NCI-H1048 (cell line): ENCODE measurements around the gene CLEC11A.

ENCODE experiments used
- DNase-seq: peaks from one replicate; lab custom pipeline; 2025; lab: John Stamatoyannopoulos, UW

CLEC11A gene

DNA sequence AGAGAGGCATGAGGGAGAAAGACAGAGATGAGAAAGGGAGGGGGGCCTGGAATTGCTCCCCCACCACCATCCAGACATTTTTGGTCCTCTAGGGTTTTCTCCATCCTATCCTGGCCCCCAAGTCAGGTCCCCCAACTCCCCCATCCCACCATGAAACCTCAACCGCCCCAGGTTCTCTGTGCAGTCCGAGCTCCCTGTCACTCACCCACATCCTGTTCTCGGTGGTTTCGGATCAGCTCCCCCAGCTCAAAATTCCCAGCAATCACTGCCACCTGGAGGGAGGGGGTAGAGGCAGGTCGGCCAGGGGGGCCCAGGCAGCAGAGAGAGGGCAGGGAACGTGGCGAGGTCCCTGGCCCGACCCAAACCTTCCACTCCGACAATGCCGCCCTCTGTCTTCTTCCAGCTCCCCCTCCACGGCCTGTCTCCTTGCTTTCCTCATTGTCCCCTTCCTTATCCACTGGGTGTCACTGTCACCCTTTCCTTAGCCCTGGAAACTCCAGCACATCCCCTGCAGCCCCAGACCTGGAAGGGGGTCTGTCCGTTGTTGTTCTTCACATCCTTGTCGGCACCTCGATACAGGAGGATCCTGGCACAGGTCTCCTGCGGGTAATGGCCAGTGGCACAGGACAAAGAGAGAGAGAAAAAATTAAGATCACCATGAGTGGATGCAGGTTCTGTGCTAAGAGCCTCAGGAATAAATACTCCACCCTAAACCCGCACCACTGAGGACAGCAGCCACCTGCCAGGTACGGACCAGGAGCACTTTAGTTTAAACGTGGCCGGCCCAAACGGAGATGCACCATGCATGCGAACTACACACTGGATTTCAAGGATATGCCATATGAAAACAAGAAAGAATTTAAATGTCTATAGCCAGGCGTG lies 19.0 kb upstream of the CLEC11A start:
- DNase-seq: no peak

DNA sequence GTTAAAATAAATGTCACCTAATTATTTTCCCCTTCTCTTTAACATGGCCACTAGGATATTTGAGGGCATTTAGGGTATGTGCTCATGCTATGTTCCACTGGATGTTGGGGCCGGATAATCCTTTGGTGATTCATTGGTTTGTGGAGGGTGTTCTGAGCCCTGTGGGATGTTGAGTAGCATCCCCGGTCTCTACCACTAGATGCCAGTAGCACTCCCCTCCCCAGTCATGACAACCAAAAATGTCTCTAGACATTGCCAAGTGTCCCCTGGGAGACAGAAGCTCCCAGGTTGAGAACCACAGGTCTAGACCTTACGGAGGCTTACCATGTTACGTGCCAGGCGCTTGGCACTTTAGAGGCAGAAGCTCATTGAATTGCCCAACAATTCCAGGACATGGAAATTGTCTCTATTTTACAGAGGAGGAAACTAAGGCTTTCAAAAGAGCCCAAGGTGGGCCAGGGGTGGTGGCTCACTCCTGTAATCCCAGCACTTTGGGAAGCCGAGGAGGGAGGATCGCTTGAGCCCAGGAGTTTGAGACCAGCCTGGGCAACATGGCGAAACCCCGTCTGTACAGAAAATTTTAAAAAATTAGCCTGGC lies 17.6 kb upstream of the CLEC11A start:
- DNase-seq: no peak

DNA sequence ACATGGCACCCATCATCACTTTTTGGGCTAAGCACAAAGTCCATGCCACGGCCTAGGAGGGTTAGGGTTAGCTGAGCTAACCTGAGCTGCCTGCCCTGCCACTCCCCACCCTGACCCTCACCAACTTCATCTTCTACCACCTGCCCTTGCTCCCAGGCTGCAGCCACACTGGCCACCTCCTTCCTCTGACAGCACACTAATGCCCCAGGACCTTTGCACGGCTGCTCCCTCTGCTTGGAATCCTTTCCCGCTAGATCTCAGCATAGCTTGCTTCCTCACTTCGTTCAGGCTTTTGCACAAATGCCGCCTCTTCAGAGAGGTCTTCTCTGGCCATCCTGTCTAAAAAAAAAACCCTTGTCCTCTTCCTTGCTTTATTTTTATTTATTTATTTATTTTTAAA lies 16.8 kb upstream of the CLEC11A start:
- DNase-seq: no peak

DNA sequence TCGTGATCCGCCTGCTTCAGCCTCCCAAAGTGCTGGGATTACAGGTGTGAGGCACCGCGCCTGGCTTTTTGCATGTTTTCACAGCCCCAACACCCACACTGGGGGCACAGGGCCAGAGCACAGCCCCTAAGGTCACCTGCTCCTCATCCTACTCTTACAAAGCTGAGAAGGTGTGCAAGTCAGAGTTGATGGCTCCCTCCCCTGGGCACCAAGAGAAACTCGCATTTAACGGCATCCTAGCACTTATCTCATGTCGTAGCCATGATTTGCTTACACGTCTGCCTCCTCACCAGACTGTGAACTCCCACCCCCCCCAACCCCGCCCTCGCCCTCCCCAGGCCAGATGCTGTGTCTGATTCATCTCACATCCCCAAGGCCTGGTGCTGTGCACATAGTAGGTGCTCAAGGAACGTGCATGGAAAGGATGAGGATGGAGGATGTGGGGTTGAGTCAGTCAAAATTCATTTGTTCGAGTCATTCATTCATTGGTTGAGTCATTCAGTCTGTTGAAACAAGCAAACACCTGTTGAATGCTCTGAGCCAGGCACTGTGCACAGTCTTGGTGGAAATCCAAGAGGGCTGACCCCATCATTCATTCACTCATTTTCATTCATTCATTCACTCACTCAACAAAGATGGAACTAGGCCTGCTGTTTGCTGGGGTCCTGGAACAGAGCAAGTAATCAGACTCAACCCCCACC lies 14.8 kb upstream of the CLEC11A start:
- DNase-seq: no peak

DNA sequence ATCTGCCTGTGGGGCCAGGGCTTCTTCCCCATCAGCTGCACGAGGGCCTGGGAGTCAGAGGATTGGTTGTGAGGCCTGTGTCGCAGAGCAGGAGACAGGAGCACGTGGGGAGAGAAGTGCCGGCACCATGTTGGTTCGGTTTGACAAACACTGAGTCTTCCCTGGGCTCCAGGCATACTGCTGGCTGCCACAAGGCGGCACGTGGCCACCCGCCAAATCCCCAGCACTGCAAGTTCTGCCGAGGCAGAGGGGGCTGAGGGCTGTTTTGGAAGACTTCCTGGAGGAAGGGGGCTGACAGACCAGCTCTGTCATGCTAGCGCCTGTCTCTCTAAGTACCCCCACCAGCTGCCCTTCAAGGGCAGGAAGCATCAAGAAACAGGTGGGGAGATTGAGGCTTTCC lies 13.1 kb upstream of the CLEC11A start:
- DNase-seq: no peak

DNA sequence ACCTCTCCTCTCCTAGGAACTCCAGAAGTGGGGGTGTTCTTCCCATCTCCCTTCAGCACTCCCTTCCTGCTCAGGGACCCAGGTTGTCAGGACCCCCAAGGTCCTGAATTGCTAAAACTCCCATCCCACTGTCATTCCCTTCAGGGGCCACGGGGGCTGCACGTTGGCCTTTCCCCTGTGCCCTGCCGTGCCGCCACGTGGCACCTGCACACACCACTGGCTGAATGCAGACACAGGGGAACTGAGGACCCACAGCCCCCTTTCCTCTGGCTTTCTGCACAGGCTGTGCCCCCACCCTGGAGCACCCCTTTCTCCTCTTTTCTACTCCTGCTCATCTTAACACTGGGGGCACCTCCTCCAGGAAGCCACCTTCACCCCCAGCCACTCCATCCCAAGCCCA lies 12.6 kb upstream of the CLEC11A start:
- no peak for DNase-seq

DNA sequence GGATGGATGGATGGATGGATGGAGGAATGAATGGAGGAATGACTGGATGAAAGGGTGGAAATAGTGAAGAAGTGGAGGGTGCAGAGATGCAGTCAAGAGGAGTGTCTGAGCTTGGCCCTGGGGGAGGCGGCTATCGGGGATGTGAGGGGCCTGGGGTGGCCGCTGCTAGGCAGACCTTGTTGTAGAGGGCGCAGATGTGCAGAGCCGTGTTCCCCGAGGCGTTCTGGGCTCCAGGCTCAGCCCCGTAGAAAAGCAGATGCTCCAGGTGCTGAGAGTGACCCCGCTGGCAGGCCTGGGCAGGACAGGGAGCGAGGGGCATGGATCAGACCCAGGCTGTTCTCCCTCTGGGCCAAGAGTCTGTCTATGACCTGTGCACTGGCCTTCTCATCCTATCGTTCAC lies 12.0 kb upstream of the CLEC11A start:
- no peak for DNase-seq

DNA sequence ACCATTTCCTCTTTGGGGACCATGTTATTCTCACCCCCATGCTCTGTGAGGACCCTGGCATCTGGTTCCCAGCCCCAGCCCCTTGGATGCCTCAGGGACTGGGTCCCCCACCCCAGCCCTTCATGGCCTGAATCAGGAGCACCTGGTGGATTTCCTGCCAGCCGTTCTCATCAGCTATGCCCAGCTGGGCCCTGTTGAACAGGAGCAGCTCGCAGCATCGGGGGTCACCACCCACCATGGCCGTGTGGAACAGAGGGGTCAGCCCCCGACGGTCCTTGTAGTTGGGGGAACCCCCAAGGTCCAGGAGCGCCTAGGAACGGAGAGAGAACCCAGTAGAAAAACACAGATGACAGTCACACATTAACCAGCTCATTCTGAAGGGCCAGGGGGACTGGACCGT lies 11.4 kb upstream of the CLEC11A start:
- no peak for DNase-seq

DNA sequence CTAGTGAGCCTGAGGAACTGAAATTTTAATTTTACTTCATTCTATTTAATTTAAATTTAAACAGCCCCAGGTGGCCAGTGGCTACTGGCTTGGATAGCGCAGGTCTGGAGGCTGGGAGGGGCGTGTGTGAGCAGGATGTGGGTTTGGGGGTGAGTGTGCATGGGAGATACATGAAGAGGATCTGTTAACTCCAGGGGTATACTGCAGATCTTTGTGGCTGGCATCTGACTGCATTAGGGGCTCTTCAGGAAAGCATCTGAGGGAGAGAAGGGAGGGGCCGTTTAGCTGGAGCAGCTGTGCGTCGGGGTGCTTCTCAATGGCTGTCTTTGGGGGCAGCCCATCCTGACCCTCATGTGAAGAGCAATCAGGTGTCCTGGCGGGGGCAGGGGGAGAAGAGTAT lies 10.3 kb upstream of the CLEC11A start:
- DNase-seq: no peak

DNA sequence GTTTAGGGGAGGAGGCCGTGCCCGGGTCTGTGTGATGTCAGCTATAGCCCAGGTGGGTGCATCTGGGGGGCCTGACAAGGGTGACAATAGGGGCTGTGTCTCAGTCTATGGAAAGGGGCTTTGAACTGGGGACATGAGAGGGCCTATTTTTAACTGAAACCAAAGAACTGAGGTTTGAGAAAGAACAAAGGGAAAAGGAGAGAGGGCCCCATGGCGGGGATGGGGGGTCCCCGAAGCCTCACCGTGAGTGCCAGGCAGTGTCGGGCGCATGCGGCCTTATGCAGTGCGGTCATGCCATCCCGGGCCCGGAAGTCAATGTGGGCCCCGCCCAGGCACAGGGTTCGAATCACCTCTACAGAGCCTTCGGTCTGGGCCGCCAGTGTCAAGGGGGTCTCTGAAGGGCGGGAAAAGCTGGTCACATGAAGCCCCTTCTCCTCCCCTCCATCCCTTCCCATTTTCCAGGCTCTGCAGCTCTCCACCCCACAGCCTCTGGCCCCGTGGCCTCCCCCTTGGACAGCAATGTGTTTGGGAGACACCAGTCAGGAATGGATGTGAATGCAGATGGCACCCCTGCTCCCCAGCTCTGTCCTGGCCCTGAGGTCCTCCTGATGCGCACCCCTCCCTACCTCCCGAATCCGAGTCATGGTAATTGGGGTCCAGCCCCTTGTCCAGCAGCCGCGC lies 9.5 kb upstream of the CLEC11A start:
- DNase-seq: no peak

DNA sequence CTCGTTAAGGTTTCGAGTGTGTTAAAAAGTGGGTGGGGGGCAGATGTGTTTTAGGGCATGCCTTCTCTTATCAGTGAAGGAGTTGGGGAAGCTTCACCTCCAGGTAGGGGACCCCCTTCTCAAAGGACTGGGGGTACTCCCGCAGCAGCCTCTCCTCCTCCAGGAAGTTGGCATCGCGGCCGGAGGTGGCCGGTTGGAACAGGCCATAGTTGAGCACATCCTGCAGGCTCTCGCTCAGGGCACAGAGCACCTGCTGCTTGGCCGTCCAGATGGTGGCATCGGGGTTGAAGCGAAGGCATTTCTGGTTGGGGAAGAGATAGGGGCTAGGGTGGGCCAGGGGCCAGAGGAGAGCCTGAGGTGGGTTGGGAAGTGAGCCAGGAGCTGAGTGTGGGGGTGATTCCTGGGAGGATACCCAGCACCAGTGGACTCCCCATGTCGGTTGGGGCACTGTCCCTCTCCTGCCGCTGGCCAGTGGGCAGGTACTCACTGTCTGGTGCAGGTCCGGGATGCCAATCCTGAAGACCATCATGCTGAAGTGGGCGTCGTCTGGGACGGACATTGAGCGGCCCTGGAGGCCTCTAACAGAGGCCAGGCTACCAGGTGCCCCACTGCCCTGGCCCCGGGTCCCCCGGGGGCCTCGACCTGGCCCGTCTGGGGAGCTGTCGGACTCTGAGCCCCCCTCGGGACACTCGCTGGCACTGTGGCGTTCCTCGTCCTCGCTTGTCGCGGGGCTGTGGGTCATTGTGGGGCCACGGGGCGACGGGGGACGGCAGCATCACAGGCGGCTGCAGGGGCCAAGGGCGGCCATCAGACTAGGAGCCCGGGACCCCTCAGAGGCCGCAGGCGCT lies 6.8 kb upstream of the CLEC11A start:
- no peak for DNase-seq

DNA sequence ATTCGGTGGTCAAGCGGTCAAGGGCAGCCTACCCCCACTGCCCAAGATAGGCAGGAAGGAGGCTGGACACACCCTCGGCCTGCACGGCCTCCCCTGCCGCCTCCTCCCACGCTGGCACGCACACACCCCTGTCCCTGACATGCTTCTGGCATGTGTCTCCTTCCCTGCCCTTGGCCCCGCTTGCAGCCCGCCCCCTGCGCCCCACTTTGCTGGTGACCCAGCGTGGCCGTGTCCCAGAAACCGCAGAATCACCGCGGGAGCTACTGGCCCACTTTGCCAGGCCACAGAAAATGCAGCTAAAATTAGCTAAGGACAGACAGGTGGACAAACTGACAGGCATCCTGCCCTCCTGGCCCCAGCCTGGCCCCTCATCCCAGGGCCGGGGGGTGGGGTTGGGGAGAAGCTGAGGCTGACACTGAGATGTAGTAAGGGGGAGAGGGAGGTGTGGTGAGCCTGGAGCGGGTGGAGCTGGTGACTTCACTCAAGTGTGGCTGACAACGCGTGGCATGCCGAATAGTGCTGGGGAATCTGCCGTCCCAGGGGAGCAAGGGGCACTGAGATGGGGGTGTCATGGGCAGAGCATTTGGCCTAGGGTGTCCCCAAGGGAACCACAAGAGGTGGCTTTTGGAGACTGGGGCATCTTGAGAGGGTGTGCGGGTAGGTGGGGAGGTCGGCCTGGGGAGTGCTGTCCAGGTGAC lies 6.0 kb upstream of the CLEC11A start:
- no peak for DNase-seq

DNA sequence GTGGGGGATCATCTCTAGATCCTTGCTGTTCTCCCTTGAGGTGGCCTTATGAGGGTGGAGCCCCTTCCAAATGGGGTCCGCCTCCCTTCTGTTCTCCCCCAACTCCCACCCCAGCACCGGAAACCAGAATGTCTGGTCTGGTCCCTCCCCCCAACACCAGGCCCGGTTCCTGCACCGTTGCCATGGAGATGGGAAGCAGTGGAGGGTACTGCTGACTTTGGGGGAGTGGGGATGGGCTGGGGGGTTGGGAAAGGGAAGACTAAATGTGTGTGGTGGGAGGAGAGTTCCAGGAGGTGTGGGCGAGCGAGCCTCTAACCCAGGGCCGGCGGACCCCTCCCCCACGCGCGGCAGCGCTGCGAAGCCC lies 5.3 kb upstream of the CLEC11A start:
- DNase-seq: no peak

DNA sequence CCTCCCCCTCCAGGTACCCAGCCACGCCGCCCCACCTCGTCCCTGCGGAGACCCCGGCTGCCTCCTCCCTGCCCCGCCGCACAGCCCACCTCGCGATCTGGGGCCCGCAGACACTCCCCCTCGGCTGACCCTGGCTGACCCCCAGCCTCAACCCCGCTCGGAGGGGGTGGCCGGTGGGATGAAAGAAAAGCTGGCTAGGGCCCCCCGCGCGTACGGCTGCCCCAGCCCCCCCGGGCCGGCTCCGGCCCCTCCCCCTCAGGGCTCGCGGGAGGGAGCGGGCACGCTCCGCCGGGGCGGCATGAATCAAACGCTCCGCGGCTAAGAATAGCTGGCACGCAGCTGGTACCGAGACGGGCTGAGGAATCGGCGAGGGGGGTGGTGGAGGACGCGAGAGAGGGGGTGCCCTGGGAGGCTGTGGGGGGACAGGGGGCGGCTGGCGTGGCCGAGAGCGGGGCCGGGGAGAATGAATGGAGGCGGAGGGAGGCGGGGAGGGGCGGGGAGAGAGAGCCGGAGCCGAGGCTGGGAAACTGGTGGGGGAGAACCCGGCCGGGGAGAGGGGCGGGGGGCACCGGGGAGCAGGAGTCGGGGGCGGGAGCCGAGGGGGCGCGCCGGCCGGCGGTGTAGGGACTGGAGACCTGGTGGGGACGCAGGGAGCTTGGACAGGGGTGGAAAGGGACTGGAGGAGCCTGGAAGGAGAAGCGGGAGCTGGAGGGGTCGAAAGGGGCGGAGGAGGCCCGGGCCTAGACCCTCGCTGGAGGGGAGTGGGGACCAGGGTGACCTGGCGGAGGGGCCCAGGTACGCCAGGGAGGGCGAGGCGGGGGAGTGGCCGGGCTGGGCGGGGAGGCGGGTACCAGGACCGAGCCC lies 4.7 kb upstream of the CLEC11A start:
- DNase-seq: no peak

DNA sequence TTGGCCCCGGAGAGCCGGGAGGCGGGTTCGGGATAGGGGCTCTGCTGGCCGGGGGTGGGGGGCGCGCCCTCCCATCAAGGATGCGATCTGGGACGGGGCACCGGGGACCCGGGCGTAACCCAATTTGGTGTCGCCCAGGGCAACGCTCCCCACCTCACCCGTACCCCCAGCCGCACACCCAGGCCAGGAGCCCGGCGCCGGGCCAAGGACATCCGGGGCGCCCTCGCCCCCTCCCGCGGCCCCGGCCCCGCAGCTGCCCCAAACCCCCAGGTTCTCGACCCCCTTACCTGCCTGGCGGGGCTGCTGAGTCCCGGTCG lies 4.1 kb upstream of the CLEC11A start:
- DNase-seq: no peak

DNA sequence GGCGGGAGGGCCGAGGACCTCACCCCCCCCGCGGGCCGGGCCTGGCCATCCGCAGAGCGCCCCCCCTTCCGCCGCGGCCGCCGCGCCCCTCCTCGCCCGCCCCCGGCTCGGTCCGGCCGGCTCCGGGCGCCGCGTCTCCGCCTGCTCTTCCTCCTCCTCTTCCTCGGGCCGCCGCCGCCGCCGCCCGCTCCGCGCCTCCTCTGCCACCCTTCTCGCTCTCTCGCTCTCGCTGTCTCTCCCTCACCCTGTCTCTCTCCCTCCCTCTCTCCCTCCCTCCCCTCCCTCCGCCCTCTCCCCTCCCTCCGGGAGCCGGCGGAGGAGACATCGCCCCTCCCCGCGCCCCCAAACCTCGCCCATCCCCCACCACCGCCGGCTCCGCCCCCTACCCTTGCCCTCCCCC lies 3.6 kb upstream of the CLEC11A start, which contains the start of gene SHANK1:
SHANK1 (minus strand) TSS at position 237 of the 400 bp plus-strand sequence. CDS start 2,883 bp downstream, outside the sequence.
- DNase-seq: no peak

DNA sequence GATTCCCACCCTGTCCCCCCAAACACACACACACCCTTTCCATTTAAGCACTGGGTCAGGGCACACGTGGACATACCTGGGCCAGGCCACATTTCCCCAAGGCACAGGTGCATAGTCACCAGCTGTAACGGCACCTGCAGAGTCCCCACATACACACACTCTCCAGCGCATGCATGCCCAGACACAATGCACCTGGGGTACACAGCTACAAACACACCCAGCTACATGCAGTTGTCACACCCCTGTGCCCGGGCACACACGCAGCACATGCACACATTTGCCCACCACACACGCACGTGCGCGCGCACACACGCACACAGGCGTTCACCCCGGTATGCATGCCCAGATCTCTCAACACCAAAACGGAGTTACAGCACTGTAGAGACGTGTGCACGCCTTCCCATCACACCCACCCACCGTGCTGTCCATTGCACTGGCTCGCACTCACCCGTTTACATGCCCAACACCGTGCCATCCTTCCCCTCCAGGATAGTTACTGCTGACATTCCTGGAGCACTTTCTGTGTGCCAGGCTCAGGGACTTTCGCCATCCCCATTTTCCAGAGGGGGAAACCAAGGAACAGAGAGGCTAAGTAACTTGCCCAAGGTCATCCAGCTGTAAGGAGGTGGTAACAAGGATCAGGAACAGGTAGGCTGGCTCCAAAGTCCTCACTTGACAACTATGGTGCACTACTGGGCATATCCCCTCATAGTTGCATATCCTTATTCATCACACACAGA lies 2.8 kb upstream of the CLEC11A start:
- no peak for DNase-seq

DNA sequence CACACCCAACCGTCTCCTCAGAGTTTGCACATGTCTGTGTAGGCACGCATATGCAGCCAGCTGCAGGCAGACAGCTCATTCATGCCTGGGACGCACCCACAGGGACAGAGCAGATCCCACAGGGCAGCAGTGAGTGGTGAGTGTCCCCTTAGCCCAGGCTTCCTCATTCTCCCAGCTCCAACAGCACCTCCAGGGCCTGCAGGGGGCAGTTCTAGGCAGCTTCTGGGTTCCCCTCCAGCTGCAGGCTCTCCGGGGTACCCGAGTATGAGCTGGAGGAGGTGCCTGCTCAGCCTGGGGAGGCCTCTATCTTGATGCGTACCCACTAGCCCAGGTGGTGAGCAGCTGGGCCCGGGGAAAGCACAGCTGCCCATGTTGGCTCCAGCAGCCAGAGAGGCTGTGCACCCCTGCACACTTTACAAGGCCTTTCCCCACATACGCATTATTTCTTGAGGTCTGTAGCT lies 2.2 kb upstream of the CLEC11A start:
- no peak for DNase-seq

DNA sequence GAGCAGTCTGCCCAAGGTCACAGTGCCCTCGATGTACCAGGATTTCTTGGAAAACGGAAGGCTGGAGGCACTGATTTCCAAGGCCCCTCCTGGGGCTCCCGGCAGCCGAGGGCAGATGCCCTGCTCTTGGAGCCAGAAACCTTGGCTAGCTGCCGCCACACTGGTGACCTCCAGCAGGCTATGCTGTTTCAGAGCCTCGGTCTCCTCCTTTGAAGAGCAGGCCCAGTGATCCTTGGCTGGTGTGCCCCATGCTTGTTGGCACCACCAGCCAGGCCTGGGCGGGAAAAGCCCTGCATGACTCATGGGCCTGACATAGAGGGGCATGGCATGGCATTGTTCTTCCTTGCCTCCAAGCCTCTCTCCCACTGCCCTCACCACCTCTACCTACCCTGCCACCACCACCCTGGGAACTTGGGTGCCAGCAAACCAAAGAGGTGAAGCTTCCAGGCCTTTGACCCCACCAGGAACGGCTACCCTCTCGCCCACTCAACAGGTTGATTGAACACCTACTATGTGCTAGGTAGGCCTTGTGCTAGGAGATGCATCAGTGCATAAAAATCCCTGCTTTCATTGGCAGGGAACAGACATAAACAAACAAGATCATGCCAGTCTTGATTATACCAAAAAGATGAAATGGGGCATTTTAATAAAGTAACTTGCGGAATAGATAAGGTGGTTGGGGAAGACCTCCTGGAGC lies 1.6 kb upstream of the CLEC11A start:
- no peak for DNase-seq
